GM18858 (cell line): Measurements from ENCODE around the gene CFP.
A peak's percentile ranks its signal among the peaks of the same experiment; 100 is the strongest.

Experiments used
- ATAC-seq: cut with Tn5 transposase; IDR thresholded peaks from one replicate; pipeline ENCODE4 v1.9.1; 2021; ENCODE audit not compliant: unreplicated experiment

The CFP gene

DNA sequence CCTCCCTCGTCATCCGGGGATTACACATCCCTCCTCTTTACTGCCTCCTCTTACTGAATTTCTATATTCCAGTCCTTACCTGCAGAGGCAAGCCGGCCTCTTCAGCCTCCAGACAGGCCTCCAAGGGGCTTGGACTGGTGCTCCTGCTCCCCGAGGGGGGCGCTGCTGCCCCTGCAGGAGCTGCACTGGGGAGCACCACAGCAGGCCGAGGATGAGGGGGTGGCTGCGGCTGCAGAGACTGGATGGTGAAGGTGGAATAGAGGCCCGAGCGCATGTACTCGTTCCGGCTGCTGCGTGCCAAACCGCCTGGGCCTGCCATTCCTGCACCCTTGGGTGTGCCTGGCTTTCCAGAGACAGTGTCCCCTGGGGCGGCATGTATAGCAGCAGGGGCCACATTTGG, 9.1 kb upstream of the CFP start:
- no peak for ATAC-seq

DNA sequence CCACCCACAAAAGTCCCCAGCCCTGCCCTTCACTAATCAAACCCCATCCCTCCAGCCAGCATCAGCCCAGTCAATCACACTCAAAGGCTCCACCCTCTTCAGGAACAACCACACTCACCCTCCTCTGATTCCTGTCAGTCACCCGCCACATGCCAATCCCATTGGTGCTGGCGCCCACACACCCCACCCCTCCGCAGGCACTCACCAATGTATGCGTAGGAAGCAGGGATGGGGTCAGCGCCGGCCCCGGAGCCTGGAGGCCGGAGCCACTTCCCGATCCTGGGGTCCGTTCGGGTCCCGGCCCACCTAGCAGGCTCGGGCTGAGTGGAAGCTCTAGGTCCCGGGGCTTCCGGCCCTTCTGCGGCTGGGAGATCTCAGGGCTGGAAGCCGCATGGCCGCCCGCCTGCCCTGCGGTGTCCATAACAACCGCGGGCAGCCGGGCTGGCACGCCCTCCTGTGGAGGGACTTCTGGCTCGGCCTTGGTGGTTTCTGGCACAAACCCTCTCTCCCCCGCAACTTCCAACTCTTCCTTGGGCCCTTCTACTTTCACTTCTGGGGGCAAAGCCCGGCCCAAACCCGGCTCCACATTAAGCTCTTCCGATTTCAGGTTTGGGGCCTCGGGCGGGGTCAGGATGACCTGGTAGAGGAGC, 7.9 kb upstream of the CFP start:
- peak; percentile 71 for ATAC-seq

DNA sequence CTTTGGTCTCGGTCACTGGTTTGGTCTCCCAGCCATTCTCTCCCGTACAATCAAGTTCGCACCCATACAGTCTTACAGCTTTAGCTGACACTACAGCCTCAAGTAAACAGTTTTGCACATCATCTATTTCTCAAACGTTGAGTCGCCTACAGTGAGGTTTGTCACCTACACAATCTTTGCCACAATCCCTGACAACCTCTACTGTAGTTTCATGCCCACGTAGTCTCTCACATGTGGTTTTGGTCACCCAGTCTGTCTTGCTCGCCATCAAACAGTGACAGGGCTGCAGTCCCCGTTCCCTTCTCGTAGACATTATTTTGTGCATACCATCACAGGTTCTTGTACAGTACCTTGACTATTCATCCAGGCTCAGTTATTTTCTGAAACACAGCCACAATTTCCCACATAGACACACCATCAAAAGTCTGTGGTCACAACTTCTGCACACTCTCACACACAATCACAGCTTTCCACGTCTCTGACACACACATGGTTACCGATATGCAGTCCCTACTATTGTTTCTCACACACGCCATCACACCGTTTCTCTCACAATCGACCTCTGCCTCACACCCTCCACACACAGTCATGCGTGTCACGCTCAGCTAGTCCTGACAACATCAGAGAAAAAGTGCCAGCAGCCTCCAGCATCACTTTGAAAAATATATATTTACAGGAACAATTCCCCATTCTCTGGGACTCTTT, 5.3 kb upstream of the CFP start:
- no peak for ATAC-seq

DNA sequence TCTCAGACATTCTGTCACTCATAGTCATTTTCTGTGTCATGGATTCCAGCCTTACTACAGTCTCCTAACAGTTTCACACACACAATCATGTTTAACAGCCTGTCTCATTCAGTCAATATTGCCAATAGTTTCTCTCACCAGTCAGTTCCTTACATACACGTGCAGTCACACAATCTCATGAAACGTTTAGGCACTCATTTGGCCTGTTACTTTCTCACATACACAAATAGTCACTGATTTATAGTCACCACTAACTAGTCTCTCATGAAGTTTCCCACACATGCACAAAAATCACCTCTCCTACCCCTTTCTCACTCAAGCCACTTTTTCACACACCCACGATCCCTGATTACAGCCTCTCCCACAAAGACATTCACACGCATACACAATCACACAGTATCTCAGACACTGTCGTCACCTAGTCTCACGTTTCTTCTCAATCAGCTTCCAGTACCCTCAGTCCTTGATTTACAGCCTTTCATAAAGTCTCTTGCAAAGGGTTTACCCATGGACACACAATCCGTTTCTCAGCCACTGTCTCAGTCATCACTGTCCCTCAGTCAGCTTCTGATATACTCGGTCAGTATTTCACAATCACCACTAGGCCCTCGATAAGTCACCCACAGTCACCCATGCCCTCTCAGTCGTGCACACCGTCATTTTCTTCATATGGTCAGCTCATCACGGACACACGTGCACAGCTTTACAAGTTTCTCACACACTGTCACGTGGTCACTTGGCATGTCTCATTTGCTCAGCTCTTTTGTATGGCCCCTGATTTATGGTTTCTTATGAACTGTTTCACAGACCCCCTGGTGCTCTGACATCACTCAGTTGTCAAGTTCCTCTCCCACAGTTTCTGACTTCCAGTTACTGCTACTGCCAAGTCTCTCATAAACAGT, 4.2 kb upstream of the CFP start:
- ATAC-seq, result no peak

DNA sequence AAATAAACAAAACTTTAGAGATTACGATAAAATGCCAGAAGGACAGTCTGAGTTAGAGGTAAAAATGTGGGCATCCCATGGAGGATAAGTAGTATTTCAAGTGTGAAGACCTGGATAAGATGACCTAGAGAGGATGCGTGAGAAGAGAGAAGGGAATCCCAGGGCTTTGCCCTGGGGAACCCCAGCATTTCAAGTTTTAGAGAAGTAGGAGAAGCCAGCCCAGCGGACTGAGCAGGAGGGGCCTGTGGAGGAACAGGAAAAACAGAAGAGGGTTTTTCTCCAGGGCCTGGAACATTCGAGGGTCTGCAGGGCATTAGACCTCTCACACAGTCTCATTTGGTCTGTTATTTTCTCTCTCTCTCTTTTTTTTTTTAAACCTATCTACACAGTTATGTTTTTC, 2.9 kb upstream of the CFP start:
- ATAC-seq, result no peak

DNA sequence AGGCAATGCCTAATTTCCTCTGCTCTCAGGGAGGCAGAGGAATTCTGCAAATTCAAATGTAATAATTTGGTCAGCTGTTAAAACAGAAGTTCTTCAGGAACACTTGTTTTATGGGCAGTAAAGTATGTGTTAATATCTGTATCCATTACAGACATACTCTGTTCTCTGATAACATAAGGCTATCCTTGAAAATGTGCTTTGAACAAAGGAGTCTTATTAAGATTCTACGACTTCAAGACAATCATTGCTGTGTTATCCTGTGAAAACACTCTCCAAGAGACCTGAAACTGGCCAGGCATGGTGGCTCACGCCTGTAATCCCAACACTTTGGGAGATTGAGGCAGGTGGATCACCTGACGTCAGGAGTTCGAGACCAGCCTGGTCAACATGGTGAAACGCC, 1.9 kb upstream of the CFP start:
- no peak for ATAC-seq

DNA sequence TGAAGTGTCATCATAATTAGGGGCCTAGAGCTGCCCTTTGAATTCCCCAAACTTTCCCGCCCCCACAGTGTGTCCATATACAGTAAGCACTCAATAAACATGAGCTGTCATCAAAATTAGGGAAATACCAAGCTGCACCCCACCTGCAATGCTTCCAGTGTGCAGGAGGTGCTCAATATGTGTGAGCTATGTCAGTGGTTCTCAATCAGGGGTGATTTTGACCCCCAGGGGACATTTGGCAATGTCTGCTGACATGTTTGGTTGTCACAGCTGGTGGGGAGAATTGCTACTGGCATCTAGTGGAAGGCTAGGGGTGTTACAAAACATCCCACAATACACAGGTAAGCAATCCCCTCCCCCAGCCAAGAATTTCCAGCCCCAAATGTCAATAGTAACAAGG, 748 bp downstream of the CFP start:
- ATAC-seq, result no peak

DNA sequence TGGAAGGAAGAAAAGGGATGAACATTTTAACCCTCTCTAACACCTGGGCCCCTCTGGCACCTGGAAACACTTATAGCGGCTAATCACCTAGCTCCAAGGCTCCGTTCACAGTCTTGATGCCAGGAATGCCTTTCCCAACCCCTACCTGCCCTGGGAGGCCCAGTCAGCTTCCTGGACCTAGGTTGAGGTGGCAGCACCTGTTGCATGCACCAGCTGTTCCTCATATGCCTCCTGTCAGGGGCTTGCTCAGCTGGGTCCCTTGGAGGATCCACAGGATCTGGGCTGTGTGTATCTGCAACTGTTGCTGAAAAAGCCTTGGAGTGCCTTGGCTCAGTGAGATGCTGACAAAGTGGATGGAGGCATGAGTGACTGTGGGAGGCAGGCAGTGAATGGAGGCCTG, 4.4 kb downstream of the CFP start:
- no peak for ATAC-seq

DNA sequence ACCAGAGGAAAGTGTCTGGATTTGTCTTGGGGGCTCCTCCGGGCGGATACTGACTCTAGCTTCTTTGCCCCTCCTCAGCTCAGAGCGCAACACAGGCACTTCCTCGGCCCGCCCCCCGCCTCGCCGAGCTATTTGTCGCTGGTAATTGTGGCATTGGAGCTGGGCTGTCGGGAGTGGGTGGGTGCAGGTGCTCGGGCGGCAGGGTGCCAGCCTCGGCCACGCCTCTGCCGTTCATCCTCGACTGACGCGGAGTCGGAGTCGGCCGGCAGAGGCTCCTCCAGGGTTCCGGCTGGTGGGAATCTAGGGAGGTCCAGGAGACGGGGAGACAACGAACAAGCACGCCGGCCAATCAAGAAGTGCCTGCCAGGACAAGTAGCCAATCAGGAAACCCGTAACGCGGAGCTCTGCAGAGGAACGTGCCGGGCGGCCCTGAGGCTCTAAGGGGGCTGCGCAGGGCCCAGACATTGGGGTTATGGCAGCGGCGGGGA, 6.1 kb downstream of the CFP start:
- no peak for ATAC-seq

DNA sequence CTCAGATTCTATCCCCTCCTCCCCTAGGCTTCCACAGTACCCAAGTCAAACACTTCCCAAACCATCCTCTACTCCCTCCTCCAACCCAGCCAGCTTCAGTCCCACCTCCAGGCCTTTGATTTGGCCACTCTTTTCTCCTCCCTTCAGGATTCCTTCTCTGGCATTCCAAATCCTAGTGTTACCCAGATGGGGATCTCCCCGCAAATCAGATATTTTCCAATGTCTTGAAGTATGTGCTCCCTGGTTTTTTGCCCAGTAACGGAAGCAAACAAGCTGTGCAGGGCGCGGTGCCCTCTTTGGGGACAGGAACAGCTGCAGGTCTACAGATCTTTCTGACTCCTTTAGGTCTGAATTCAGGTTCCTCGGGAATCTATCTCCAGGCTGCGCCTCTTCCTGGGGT, 7.9 kb downstream of the CFP start:
- no peak for ATAC-seq

DNA sequence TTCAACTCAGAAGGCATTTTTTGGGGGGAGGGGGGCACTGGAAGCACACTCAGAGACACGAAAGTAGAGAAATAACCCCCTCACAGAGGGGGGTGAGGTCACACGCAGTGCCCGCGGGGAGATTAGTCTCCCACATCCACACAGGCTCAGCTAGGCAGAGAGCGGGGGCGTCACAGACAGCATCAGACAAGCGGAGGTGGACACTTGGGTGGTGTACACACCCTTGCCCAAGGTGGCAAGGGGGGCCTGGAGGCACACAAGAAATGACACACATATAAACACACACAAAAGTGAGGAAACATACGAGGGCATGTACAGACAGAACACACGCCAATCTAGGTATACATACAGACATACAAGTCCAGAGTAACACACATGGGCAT, 9.4 kb downstream of the CFP start:
- ATAC-seq, result no peak

DNA sequence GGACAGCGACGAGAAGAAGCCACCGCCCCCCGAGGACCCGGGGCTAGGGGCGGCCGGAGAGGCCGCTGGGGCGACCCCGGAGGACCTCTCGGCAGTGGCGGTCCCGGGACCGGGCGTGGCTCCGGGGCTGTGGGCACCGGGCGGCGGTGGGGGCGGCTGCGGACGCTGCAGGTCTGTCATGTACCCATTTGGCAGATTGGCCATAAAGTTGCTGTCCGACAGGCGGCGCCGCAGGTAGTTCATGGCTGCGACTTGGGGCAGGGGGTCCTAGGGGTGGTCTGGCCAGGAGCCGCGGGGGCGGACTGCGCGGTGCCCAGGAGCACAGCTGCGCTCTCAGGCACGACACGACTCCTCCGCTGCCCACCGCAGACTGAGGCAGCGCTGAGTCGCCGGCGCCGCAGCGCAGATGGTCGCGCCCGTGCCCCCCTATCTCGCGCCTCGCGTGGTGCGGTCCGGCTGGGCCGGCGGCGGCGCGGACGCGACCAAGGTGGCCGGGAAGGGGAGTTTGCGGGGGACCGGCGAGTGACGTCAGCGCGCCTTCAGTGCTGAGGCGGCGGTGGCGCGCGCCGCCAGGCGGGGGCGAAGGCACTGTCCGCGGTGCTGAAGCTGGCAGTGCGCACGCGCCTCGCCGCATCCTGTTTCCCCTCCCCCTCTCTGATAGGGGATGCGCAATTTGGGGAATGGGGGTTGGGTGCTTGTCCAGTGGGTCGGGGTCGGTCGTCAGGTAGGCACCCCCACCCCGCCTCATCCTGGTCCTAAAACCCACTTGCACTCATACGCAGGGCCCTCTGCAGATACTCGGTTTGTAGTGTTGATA, 10.0 kb downstream of the CFP start, which contains the start of gene SYN1:
Gene SYN1 (minus strand): TSS at position 372 of the 817 bp plus-strand sequence. CDS start 129 bp downstream, at position 243.
- peak; percentile 60 for ATAC-seq

DNA sequence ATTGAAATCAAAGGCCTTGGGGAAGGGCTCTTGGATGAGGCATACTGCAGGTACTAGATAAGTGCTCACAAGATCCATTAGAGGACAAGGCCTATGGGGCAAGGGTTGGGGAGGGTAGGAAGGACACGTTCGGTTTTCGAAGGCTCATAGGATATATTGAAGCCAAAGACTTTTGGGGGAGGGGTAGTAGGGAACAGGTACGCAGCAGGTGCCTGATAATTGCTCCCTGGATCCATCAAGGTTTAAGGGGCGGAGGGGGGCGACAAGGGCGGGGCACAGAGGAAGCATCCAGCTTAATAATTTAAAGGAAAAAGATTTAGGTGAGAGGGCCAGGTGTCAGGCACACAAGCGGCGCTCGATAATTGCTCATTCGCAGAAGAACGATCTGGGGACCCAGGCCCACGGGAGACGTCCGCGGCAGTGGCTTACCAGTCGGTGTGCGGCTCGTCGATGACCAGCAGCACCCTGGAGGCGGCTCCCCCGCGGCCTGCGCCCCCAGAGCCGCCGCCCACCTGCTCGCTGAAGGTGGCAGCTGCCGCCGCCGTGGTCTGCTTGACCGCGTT, 10.7 kb downstream of the CFP start:
- ATAC-seq, result no peak

DNA sequence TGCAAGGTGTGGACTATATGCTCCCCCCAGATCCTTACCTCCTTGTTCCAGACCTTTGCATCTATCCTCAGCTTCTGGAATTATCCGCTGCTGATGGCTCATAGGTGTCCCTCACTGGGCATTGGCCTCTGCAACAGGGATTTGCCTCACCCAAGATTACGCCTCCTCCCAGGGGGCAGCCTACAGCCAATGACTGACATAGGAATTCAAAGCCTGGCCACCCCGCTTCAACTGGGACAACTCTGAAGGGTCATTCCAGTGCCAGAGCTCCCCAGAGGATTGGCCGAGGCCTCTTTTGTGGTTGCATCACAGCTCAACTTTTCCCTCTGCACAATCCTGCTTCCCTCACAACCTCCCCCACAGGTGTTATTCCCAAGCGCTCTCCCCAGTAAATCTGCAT, 15.1 kb downstream of the CFP start:
- no peak for ATAC-seq

DNA sequence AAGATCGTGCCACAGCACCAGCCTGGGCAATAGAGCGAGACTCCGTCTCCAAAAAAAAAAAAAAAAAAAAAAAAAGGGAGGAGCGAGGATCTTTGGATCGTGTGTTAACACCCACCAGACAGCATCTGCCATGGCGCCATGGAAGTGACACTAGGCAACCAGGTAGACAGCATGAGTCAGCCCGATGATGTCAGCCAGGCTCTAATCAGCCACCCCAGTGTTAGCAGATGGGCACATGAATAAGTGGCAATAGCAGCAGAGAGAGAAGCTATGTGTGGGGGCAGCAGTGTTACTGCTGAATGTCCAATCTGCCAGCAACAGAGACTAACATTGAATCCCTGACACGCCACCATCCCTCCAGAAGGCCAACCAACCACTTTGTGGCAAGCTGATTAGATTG, 16.6 kb downstream of the CFP start:
- no peak for ATAC-seq

DNA sequence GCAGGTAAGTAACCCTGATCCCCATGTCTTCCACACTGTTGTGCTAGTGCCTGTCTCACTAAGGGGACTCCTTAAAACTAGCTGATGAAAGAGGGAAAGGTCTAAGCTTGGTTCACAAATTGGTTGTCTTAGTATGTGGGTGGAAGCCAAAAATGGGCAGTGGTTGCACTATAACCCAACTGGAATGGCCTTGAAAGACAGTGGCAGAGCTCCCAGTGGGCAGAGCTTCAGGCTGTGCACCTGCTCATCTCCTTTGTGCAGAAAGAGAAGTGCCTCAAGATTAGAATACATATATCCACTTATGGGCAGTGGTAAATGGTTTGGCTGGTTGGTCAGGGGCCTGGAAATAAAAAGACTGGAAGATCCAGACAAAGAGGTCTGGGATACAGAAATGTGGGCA, 17.3 kb downstream of the CFP start:
- no peak for ATAC-seq

DNA sequence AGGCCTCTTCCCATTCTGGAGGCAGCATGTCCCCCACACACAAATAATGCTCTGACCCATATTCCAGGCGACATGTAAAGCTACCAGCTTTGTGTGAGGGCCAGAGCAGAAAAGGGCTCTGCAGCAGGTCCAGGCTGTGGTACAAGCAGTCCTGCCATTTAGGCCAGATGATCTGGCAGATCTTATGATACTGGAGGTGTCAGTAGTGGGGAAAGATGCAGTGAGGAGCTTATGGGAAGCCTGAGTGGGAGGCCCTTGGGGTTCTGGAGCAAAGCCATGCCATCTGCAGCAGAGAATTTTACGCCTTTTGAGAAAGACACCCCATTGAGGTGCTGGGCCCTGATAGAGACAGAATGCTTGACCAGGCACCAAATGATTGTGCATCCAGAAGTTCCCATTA, 17.8 kb downstream of the CFP start:
- ATAC-seq, result no peak

DNA sequence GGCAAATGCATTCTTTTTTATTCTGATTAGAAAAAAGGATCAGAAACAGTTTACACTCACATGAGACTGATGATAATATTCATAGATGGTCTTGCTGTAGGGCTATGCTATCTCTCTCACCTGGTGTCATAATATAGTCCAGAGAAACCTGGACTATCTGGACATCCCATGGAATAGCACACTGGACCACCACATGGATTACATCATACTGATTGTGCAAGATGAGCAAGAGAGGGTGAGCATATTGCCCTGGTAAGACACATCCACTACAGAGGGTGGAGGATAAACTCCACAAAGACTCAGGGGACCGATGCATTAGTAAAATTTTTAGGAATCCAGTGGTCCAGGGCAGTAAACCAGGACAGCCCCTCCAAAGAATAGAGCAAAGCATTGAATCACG, 18.2 kb downstream of the CFP start:
- ATAC-seq, result no peak

DNA sequence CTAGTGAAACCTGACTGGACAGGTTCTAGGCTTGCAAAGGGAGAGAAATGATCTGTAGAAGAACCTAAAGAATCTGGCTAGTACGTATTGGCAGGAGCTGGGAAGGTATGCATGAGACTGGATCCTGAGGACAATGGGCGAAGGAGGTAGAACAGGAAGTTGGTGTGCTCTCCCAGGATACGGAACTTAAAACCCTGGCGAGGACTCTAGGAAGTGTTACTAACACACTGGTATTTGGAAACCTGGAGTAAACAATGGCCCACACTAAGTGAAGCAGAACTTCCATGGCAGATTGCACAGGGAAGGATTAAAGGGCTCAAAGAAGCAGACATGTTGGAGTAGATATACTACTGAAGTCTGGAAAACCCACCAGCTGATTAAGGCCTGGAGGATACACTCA, 19.2 kb downstream of the CFP start:
- ATAC-seq, result no peak

DNA sequence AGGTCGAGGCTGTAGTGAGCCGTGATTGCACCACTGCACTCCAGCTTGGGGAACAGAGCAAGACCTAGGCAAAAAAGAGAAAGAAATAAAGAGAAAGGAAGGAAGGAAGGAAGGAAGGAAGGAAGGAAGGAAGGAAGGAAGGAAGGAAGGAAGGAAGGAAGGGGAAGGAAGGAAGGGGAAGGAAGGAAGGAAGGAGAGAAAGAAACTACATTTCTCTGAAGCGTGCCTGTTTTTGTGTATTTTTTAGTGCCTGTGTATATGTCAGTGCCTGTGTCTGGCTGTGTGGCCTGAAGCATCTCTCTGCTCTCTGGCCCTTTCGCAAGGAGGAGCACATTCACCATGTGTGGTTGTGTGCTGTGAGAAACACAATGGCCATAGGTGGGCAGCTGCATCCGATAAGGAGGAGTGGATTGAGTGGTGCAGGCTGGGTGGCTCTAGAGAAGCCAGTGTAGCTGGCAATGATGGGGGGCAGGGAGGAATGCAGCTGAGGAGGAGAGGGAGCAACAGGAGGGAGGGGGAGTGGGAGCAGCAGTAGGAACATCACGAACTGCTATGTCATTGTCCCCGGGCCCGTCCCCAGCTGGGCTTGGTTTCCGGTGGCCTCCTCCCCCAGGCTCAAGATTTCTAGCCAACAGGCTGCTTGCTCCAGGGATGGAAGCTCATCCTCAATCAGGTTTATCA, 21.5 kb downstream of the CFP start:
- ATAC-seq, result no peak
